Stimulated activated CD4-positive, alpha-beta T cell treated with anti-CD3 and anti-CD28 coated beads, Interleukin-15, amount 100 ng/mL, for 24 hours (primary cell): Measurements from ENCODE around the gene CPLX1.

Experiments
- DNase-seq: peaks from one replicate; pipeline ENCODE4 v3.0.0-alpha.2; 2020

Gene CPLX1

GRCh38 chr4:825971-826330 lies at the start of gene CPLX1:
Gene CPLX1 (minus strand): TSS chr4:826129. CDS start chr4:824522, 1,607 bp downstream.
- peak; percentile 37 for DNase-seq

GRCh38 chr4:874971-875817 lies 49.3 kb upstream of the CPLX1 start:
- no peak for DNase-seq

GRCh38 chr4:874056-874455 lies 48.1 kb upstream of the CPLX1 start:
- no peak for DNase-seq

- no peak for DNase-seq
Measured at GRCh38 chr4:872241-872981, 46.5 kb upstream of the CPLX1 start.

DNA sequence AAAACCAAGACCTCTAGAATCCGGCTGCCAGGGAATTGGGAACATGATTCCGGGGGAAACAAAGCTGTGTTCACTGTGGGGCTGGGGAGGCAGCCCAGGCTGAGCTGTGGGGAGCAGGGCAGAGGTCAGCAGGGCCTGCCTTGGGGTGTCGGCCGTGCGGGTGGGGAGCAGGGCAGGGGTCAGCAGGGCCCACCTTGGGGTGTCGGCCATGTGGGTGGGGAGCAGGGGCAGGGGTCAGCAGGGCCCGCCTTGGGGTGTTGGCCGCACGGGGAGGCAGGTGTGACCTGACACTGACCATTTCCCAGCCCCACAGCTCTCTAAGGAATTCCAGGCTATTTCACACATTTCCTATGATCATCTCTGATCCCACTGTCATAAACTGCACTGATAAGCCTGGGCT lies 45.6 kb upstream of the CPLX1 start:
- no peak for DNase-seq

DNA sequence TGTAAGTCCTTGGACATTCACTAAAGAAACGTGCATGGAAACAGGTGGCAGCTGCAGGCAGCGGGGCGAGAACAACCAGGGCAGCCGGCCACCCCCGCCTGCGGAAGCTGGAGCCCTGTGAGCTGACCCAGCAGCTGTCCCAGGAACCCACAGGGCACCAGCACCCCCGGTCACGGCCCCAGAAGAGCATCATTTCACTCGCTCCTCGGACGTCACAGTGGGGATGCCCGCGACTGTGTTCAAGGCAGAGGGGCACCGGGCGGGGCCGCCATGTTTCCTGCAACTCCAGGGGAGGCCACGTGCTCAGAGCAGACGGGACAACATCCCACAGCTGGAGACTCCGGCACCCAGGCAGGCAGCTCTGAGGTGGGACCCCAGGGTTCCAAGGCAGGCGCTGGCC lies 45.0 kb upstream of the CPLX1 start:
- DNase-seq = no peak

DNA sequence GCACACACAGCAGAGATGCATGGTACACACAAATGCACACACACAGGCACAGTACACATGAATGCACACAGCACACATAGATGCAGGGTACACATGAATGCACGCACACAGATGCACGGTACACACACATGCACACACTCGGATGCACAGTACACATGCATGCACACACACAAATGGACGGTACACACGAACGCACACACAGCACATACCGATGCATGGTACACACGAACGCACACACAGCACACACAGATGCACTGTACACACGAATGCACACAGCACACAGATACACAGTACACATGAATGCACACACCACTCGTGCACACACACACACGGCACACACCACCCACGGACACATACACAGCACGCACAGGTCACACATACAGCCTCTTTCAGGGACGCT lies 43.8 kb upstream of the CPLX1 start:
- no peak for DNase-seq

GRCh38 chr4:868421-868820 lies 42.5 kb upstream of the CPLX1 start:
- DNase-seq = no peak

DNA sequence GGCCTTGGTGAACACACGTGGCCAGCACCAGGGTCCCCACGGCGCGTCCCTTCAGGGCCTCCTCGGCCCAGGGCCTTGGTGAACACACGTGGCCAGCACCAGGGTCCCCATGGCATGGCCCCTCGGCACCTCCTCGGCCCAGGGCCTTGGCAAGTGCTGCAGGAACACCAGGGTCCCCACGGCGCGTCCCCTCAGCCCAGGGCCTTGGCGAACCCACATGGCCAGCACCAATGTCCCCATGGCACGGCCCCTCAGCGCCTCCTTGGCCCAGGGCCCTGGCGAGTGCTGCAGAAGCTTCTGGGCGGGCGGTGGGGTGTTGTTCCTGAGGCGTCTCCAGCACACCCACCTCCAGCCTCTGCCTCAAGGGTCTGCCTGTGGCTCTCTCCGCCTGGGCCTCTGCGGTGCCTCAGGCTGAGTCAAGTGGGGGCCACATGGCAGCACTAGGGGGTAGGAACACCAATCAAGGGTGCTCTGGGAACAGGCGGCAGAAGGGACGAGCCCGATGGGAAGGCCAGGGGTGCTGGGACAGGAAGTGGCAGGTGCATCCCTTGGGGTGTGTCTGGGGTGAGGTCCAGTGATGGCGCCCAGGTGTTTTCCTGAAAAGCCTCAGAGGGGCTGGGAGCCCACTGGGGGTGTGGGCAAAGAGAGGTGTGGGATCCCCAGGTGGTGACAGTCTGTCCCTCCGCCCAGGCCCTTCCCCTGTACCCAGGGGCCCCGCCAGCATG lies 41.8 kb upstream of the CPLX1 start:
- no peak for DNase-seq

DNA sequence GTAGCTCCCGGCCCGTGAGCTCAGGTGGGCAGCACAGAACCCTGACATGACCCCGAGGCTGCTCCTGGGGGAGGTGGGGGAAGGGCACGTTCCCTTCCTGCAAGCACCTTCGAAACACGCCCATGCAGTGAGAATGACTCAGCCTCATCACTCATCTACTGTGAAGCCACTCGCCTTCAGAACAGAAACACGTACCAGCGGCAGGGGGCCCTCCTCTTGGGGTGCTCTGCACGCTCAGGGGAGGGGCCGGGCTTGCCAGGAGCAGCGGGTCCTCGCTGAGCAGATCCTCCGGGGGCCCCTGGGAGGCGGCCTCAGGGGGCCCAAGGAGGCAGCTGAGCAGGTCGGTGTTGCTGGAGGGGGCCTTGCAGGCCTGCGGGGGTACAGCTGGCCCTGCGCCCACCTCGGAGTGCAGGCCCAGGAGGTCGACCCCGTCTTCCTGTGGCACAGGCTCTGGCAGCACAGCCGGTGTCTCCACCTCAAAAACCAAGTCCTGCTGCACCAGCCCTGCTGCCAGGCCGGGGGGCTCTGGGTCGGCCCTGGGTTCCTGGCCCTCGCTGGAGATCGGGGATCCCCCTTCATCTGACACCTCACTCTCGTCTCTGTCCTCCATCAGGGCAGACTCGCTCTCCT lies 40.9 kb upstream of the CPLX1 start:
- peak; percentile 39 for DNase-seq

DNA sequence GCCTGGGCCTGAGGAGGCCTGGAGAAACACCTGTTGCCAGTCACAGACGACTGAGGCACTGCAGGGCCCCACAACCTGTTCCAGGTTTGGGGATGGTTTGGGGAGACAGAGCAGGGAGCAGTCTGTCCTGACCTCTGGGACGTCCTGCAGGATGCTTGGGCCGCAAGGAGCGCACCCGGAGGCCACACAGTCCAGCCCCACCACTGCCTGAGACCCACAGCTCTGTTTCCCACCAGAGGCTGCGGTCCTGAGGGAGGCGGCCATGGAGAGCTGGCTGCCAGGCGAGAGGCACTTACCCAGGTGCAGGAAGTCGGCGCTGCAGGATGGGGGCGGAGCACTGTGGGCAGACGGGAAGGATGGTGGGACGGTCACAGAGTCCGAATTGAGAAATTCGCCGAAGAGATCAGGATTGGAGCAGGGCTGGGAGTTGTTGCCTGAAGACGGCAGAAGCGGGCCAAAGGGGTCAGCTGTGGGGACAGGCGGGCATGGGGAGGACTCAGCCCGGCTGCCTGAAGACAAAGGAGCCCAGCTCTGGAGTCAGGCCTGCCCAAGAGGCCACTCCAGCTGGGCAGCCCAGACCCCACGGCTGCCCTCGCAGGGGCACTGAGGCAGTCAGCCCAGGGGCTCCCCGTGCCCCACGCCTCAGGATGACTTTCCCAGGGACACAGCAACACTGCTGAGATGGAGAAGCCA lies 40.3 kb upstream of the CPLX1 start:
- no peak for DNase-seq

DNA sequence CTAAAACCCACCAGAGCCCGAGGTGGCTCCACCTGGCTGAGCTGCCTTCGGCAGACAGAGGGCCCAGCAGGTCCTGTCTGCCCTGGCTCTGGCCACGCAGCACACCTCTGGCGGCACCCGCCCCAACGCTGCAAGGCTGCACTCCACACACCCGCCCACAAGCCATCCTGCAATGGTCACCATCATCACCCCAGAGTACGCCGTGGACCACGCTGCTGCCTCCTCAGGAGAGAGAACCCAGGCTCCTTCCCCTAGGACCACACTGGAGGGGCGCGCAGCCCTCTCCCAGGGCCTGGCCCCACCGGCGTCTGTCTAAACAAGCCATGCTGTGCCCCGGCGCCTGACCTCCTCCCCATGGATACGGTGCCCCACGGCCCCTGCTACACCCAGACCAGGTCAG lies 39.6 kb upstream of the CPLX1 start:
- no peak for DNase-seq

DNA sequence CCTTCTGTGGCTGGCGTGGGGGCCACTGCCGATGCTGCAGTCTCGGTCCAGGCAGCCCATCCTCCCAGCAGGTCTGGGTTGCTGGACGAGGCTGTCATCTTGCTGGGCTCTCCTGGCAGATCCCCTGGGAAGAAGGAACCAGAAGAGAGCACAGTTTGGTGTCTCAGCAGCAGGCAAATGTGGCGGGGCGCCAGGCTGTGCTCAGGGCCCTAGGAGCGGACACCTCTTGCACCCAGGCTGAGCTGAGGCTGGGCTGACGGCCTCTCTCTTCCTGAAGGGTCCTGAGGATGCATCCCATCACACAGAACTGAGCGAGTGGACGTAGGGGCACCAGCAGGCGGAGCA lies 39.2 kb upstream of the CPLX1 start:
- DNase-seq = no peak

GRCh38 chr4:864456-865120 lies 38.7 kb upstream of the CPLX1 start:
- DNase-seq = no peak

DNA sequence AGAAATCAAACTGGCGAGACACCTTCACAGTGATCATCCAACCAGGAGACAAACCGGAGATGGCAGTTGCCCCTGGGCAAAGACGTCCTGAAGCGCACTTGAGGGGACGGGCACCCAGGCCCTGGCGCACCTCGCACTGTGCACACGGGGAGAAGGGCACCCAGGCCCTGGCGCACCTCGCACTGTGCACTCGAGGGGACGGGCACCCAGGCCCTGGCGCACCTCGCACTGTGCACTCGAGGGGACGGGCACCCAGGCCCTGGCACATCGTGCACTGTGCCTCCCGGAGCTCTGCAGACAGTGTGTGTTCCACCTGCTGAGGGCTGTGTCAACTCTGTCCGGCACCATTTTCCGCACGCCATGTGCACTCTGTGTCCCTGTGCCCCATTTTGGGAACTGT lies 34.6 kb upstream of the CPLX1 start:
- no peak for DNase-seq

DNA sequence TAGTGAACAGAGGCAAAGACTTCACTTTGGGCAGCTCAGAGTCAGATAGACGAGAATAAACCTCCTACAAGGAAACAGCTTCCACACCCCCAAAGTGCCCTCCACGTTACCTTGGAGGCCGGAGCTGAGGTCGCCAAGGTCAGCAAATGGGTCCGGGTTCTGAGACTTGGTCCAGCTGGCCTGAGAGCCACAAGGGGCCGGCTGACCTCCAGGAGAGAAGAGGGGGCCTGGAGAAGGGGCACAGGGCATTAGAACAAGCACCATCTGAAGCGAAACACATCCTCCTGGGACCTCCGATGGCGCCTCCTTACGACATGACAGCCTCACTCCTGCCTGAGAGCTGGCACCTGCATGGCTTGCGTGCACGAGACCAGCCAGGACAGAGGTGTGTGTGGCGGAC lies 33.6 kb upstream of the CPLX1 start:
- no peak for DNase-seq

DNA sequence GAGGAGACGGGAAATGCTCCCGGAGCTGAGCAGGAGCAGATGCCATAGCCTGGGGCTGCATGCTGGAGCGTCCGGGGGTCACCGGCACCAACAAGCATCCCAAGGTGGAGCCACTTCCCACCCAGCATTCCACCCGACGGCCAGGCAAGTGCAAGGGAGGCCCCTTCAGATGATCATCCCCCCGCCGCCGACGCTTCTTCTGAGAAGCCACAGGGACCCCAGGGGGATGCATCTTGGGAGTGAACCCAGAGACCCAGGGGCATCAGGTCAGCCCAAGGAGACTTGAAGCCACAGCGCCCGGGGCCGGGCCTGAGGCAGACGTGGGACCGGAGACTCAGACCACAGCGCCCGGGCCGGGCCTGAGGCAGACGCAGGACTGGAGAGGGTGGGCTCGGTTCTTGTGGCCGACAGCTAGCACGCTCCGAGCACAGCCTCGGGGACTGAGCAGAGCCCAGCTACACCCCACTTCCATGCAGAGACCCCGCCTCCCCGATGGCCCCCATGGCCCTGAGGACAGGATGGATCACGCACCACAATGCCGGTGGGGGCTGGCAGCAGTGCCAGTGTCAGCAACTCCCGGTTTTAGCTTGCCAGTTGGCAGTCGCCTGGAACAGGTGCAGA lies 33.0 kb upstream of the CPLX1 start:
- DNase-seq = no peak

DNA sequence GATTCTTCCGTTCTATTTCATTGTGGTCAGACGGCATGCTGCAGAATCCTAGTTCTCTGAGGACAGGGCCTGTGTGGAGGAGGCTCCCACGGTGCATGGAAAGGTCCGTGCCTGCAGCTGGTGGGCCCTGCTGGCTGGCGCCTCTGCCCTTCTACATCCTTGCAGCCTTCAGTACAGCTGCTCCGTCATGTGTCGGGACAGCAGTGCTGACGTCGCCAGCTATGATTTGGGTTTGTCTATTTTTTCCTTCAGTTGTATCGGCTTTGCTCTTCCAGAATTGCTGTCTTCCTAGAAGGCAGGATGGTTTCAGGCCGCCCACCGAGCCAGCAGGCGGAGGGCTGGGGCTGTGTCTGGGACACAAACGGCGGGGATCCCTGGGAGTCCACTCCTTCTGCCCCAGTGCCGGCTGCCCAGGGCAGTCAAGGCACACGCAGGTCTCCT lies 32.1 kb upstream of the CPLX1 start:
- no peak for DNase-seq

DNA sequence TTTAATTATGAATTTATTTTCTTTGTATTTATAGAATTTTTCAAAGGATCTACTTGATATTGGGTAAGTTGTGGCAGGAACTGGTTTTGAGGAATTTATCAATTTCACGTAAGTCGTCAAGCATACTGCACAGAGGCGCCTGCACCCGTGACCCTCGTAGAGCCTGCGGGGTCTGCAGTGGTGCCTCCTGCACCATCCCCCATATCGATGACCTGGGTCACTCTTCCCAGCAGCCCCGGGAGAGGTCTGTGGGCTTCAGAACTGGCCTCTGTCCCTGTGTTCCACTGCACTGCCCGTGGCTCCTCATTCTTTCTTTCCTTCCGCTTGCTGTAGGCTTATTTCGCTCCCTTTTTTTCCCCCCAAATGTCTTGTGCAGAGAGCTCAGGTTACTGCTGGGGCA lies 31.5 kb upstream of the CPLX1 start:
- DNase-seq = no peak

DNA sequence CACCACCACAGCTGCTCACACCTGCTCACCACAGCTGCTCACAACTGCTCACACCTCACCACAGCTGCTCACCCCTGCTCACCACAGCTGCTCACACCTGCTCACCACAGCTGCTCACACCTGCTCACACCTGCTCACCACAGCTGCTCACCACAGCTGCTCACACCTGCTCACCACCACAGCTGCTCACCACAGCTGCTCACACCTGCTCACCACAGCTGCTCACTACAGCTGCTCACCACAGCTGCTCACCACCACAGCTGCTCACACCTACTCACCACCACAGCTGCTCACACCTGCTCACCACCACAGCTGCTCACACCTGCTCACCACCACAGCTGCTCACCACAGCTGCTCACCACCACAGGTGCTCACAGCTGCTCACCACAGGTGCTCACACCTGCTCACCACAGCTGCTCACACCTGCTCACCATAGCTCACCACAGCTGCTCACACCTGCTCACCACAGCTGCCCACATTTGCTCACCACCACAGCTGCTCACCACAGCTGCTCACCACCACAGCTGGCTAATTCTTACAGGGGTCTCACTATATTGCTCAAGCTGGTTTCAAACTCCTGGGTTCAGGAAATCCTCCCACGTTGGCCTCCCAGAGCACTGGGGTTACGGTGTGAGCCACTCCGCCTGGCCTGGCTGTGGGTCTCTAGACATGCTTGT lies 30.4 kb upstream of the CPLX1 start:
- peak; percentile 15 for DNase-seq

DNA sequence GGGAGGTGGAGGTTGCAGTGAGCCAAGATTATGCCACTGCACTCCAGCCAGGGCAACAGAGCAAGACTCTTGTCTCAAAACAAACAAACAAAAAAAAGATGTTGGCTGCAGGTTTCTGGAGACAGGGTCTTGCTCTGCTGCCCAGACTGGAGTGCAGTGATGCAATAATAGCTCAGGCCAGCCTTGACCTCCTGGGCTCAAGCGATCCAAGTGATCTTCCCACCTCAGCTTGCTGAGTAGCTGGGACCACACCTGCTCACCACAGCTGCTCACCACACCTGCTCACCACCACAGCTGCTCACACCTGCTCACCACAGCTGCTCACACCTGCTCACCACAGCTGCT lies 29.9 kb upstream of the CPLX1 start:
- DNase-seq = no peak
